ENCODE results near the gene OR52A5.

The OR52A5 gene

GRCh38 chr11:5107285-5107684 is 30.9 kb downstream of the OR52A5 start:
- no peak for DNase-seq

- no peak for DNase-seq
Measured at GRCh38 chr11:5103066-5103465, 35.1 kb downstream of the OR52A5 start.

GRCh38 chr11:5102246-5102645 is 35.9 kb downstream of the OR52A5 start:
- no peak for DNase-seq

- DNase-seq: no peak
Measured at GRCh38 chr11:5096011-5096410, 42.1 kb downstream of the OR52A5 start.

- DNase-seq: no peak
Measured at GRCh38 chr11:5092821-5093585, 45.2 kb downstream of the OR52A5 start.

GRCh38 chr11:5090668-5091067 is 47.5 kb downstream of the OR52A5 start:
- DNase-seq: no peak

GRCh38 chr11:5088556-5088955 is 49.6 kb downstream of the OR52A5 start:
- DNase-seq: no peak

GRCh38 chr11:5083602-5084001 is 54.6 kb downstream of the OR52A5 start:
- DNase-seq: no peak

- no peak for DNase-seq
Measured at GRCh38 chr11:5081405-5081804, 56.8 kb downstream of the OR52A5 start.

Measured in stimulated activated CD4-positive, alpha-beta T cell treated with anti-CD3 and anti-CD28 coated beads, Interleukin-15, amount 100 ng/mL, for 24 hours (primary cell).